Measurements from ENCODE around the gene POLR1C.
"Not testable (repeated sequence)": the region's sequence is repeated elsewhere in the genome, so short reads cannot be mapped to it uniquely, and the experiment has no call there.

The POLR1C gene

DNA sequence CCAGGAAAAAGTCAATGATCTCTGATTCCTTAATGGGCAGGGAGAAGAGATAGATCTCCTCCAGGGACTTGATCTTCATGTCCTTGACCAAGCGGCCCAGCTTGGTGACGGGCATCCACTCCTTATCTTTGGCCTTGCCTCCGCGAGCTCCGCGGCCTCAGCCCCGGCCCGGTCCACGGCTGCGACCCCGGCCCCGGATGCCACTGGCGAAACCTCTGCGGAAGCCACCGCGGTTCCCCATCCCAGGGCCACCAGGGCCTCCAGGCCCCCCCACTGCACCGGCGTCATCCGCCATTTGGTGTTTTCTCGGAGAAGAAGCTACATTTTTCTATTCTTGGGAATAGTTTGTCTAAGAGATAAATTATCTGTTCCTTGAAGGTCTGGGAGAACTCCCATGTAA lies 22.5 kb downstream of the POLR1C start:
- H3K36me3 ChIP-seq (ENCODE audit: insufficient read depth, low read length): peaks cover 76% of the 10 kb centered on the region
- not testable (repeated sequence) for H3K27ac ChIP-seq (ENCODE audit: low read depth, low read length); H3K4me1 ChIP-seq (ENCODE audit: insufficient read depth, low read length); H3K9ac ChIP-seq (ENCODE audit: low read depth, low read length); H3K27me3 ChIP-seq (ENCODE audit: insufficient read depth, low read length); H3K9me3 ChIP-seq (ENCODE audit: insufficient read depth, low read depth, low read length); H3K4me3 ChIP-seq (ENCODE audit: low read length)
- WGBS: 97% methylated on average over 20 of the region's 20 CpGs

DNA sequence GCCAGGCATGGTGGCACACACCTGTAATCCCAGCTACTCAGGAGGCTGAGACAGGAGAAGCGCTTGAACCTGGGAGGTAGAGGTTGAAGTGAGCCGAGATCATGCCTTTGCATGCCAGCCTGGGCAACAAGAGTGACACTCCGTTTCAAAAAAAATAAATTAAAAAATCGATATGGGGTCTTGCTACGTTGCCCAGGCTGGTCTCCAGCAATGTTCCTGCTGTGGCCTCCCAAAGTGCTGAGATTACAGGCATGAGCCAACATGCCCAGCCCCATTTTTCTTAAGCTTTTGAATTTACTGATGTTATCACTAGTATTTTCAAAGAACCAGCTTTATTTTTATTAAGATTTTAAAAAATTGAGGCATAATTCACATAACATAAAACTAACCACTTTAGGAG lies 23.6 kb downstream of the POLR1C start:
- Histone ChIP-seq H3K27ac (ENCODE audit: low read depth, low read length) (no peak overlapping the region), H3K27me3 (ENCODE audit: insufficient read depth, low read length) (no peaks in the 10 kb centered on the region), H3K36me3 (ENCODE audit: insufficient read depth, low read length) (peaks cover 83% of the 10 kb centered on the region), H3K9me3 (ENCODE audit: insufficient read depth, low read depth, low read length) (no peaks in the 10 kb centered on the region), H3K4me3 (ENCODE audit: low read length) (no peak overlapping the region), H3K9ac (ENCODE audit: low read depth, low read length) (no peak overlapping the region), H3K4me1 (ENCODE audit: insufficient read depth, low read length) (no peaks in the 10 kb centered on the region)
- WGBS: 97% methylated on average over 5 of the region's 5 CpGs

DNA sequence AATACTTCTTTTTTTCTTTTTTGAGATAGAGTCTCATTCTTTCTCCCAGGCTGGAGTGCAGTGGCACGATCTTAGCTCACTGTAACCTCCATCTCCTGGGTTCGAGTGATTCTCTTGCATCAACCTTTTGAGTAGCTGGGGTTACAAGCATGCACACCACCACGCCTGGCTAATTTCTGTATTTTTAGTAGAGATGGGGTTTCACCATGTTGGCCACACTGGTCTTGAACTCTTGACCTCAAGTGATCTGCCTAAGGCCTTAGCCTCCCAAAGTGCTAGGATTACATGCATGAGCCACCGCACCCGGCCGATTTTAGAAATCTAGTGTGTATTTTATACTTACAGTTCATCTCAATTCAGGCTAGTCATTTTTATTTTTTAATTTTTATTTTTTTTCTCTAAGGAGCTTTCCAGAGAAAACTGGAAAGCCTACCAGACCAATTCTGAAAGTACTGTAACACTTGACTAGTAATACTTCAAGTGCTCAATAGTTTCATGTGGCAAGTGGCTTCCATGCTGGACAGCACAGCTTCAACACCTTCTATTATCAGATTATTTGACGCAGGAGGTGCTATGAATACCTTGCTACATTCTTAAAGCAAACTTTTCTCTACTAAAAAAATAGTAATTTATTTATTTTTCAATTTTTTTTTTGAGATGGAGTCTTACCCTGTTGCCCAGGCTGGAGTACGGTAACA lies 25.0 kb downstream of the POLR1C start:
- 100% methylated on average over 7 of the region's 8 CpGs for whole genome bisulfite sequencing
- Histone ChIP-seq H3K27ac (ENCODE audit: low read depth, low read length) (no peak overlapping the region), H3K9me3 (ENCODE audit: insufficient read depth, low read depth, low read length) (no peaks in the 10 kb centered on the region), H3K9ac (ENCODE audit: low read depth, low read length) (no peak overlapping the region), H3K4me1 (ENCODE audit: insufficient read depth, low read length) (no peaks in the 10 kb centered on the region), H3K36me3 (ENCODE audit: insufficient read depth, low read length) (peaks cover 93% of the 10 kb centered on the region), H3K4me3 (ENCODE audit: low read length) (no peak overlapping the region), H3K27me3 (ENCODE audit: insufficient read depth, low read length) (no peaks in the 10 kb centered on the region)

GRCh38 chr6:43544461-43544860 lies 27.6 kb downstream of the POLR1C start:
- 97% methylated on average over 4 of the region's 4 CpGs for WGBS
- Histone ChIP-seq H3K36me3 (ENCODE audit: insufficient read depth, low read length) (peaks cover 98% of the 10 kb centered on the region), H3K27ac (ENCODE audit: low read depth, low read length) (no peak overlapping the region)

GRCh38 chr6:43547222-43547621 lies 30.3 kb downstream of the POLR1C start:
- H3K4me3 ChIP-seq (ENCODE audit: low read length): no peak overlapping the region
- WGBS: 92% methylated on average over 3 of the region's 3 CpGs
- no peaks in the 10 kb centered on the region for H3K27me3 ChIP-seq (ENCODE audit: insufficient read depth, low read length)
- peaks cover 99% of the 10 kb centered on the region for H3K36me3 ChIP-seq (ENCODE audit: insufficient read depth, low read length)
- no peak overlapping the region for H3K9ac ChIP-seq (ENCODE audit: low read depth, low read length)
- no peaks in the 10 kb centered on the region for H3K4me1 ChIP-seq (ENCODE audit: insufficient read depth, low read length)
- no peak overlapping the region for H3K27ac ChIP-seq (ENCODE audit: low read depth, low read length)
- H3K9me3 ChIP-seq (ENCODE audit: insufficient read depth, low read depth, low read length): no peaks in the 10 kb centered on the region

More at GRCh38 chr6:43544461-43544860, 27.6 kb downstream of the POLR1C start:
- no peaks in the 10 kb centered on the region for H3K9me3 ChIP-seq (ENCODE audit: insufficient read depth, low read depth, low read length)
- no peak overlapping the region for H3K9ac ChIP-seq (ENCODE audit: low read depth, low read length)
- H3K4me1 ChIP-seq (ENCODE audit: insufficient read depth, low read length): no peaks in the 10 kb centered on the region
- H3K4me3 ChIP-seq (ENCODE audit: low read length): no peak overlapping the region
- H3K27me3 ChIP-seq (ENCODE audit: insufficient read depth, low read length): no peaks in the 10 kb centered on the region

GRCh38 chr6:43557620-43558019 lies 40.7 kb downstream of the POLR1C start:
- H3K36me3 ChIP-seq (ENCODE audit: insufficient read depth, low read length): peaks cover 96% of the 10 kb centered on the region
- H3K27me3 ChIP-seq (ENCODE audit: insufficient read depth, low read length); H3K9me3 ChIP-seq (ENCODE audit: insufficient read depth, low read depth, low read length); H3K9ac ChIP-seq (ENCODE audit: low read depth, low read length); H3K27ac ChIP-seq (ENCODE audit: low read depth, low read length); H3K4me1 ChIP-seq (ENCODE audit: insufficient read depth, low read length); H3K4me3 ChIP-seq (ENCODE audit: low read length): not testable (repeated sequence)
- 96% methylated on average over 7 of the region's 7 CpGs for WGBS

DNA sequence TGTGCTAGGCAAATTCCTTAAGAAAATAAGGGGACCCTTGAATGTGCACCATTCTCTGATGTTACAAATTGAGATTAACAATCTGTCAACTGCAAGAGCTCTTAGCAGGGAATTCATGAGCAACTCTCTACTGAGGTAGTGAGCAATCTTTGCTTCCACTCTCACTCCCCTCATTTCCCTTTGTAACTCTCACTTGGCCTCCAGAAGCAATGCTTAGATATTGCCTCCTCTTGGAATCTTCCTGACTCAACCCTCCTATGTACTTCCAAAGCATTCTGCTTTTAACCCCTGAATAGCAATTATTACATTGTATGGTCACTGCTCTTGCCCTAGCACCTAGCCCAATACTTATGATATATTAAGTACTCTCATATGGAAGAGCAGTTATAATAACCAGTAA lies 42.4 kb downstream of the POLR1C start:
- H3K9me3 ChIP-seq (ENCODE audit: insufficient read depth, low read depth, low read length): no peaks in the 10 kb centered on the region
- H3K4me1 ChIP-seq (ENCODE audit: insufficient read depth, low read length): no peaks in the 10 kb centered on the region
- H3K9ac ChIP-seq (ENCODE audit: low read depth, low read length): no peak overlapping the region
- no peak overlapping the region for H3K4me3 ChIP-seq (ENCODE audit: low read length)
- H3K27ac ChIP-seq (ENCODE audit: low read depth, low read length): no peak overlapping the region
- no peaks in the 10 kb centered on the region for H3K27me3 ChIP-seq (ENCODE audit: insufficient read depth, low read length)
- H3K36me3 ChIP-seq (ENCODE audit: insufficient read depth, low read length): peaks cover 98% of the 10 kb centered on the region

- H3K27ac ChIP-seq (ENCODE audit: low read depth, low read length): no peak overlapping the region
- 94% methylated on average over 4 of the region's 5 CpGs for WGBS
- peaks cover 75% of the 10 kb centered on the region for H3K36me3 ChIP-seq (ENCODE audit: insufficient read depth, low read length)
- no peaks in the 10 kb centered on the region for H3K9me3 ChIP-seq (ENCODE audit: insufficient read depth, low read depth, low read length)
- peaks cover 6% of the 10 kb centered on the region; the same call in 1 of the 2 replicates for H3K4me1 ChIP-seq (ENCODE audit: insufficient read depth, low read length)
- no peaks in the 10 kb centered on the region for H3K27me3 ChIP-seq (ENCODE audit: insufficient read depth, low read length)
- no peak overlapping the region for H3K9ac ChIP-seq (ENCODE audit: low read depth, low read length)
- H3K4me3 ChIP-seq (ENCODE audit: low read length): no peak overlapping the region
These were observed 54.1 kb downstream of the POLR1C start for GRCh38 chr6:43570876-43571441.

Data from HUES64 (cell line).